ENCODE measurements around the gene SYT9.

DNA sequence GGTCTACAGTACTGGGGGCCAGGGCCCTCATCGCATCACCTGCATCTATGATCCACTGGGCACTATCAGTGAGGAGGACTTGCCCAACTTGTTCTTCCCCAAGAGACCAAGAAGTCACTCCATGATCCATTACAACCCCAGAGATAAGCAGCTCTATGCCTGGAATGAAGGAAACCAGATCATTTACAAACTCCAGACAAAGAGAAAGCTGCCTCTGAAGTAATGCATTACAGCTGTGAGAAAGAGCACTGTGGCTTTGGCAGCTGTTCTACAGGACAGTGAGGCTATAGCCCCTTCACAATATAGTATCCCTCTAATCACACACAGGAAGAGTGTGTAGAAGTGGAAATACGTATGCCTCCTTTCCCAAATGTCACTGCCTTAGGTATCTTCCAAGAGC is 258.3 kb downstream of the SYT9 start:
- TF ChIP-seq, protein P1, sequence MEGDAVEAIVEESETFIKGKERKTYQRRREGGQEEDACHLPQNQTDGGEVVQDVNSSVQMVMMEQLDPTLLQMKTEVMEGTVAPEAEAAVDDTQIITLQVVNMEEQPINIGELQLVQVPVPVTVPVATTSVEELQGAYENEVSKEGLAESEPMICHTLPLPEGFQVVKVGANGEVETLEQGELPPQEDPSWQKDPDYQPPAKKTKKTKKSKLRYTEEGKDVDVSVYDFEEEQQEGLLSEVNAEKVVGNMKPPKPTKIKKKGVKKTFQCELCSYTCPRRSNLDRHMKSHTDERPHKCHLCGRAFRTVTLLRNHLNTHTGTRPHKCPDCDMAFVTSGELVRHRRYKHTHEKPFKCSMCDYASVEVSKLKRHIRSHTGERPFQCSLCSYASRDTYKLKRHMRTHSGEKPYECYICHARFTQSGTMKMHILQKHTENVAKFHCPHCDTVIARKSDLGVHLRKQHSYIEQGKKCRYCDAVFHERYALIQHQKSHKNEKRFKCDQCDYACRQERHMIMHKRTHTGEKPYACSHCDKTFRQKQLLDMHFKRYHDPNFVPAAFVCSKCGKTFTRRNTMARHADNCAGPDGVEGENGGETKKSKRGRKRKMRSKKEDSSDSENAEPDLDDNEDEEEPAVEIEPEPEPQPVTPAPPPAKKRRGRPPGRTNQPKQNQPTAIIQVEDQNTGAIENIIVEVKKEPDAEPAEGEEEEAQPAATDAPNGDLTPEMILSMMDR (IDR thresholded peaks at IDR 0.05; ENCODE audit: poor library complexity, severe bottlenecking): no peak
- TF ChIP-seq TAF1 (IDR thresholded peaks at IDR 0.05; ENCODE audit: low read depth) (no peak), EP300 (conservative IDR thresholded peaks at IDR 0.05; ENCODE audit: poor library complexity, severe bottlenecking) (no peak), POLR2AphosphoS5 (IDR thresholded peaks at IDR 0.05) (no peak), REST (IDR thresholded peaks at IDR 0.05; ENCODE audit: borderline replicate concordance) (no peak), RAD21 (conservative IDR thresholded peaks at IDR 0.05) (no peak)
